ENCODE measurements around the gene RGS7.
"Not testable (repeated sequence)": the region's sequence is repeated elsewhere in the genome, so short reads cannot be mapped to it uniquely, and the experiment has no call there.

RGS7 gene

DNA sequence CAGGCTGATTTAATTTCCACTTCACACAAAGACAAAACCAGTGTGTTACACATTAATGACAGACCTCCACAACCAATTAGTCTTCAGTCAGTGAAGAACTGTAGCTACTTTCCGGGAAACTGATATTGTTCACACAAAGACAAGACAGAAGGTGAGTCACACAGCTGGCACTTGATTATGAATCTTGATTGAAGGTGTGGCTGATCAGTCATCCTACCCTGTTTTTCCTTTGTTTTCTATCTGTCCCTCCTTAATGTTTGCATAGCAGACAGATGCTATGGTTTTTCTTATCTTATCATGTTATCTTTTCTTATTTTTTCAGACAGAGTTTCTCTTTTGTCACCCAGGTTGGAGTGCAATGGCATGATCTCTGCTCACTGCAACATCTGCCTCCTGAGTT lies 560.0 kb downstream of the RGS7 start:
- Histone ChIP-seq H3K27ac (ENCODE audit: low read depth in 2 of 2, low read length in 2 of 2) (no peak overlapping the region), H3K4me1 (ENCODE audit: control insufficient read depth in 2 of 2, insufficient read depth in 2 of 2, low read length in 2 of 2) (no peaks in the 10 kb centered on the region), H3K9ac (ENCODE audit: low read depth in 1 of 2, low read length in 2 of 2) (no peak overlapping the region), H3K27me3 (ENCODE audit: control insufficient read depth in 2 of 2, insufficient read depth in 2 of 2, low read length in 2 of 2) (no peaks in the 10 kb centered on the region), H3K36me3 (ENCODE audit: control insufficient read depth in 2 of 2, insufficient read depth in 2 of 2, low read length in 2 of 2) (no peaks in the 10 kb centered on the region), H3K4me3 (ENCODE audit: low read length in 2 of 2) (no peak overlapping the region), H3K9me3 (ENCODE audit: control insufficient read depth in 2 of 2, low read length in 2 of 2) (no peaks in the 10 kb centered on the region)

DNA sequence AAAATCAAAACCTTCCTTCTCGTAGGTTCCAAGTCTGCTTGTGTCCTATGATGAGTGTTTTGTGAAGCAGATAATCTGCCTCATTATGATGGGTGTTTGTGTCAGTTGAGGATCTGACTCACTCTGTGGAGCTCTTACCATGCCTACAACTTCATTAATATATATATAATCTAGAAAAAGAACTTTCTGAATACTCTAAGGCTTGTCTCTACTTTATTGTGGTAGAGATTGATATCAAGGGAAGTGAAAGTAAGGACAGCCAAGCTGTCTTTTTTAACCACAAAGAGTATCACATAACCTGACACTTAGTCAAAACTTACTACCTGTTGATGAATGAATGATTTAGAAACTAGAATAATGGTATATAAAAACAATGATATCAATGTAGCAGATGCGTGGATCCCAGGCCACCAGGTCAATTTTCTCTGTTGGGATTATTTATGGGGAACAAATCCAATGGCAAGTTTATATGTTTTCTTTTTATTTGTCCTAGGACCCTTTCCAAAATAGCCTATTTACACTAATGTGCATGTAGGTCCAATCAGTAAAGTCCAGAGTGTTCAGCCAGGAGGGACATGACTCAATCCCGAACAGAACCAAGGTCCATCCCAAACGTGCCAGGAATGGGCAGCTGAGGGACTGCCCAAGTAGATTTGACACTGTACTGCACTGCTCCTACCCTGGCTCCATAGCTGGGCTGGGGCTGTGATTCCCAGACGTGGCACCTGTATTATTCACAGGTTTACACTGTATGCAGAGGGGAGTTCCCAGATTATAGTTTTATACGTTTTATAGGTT lies 562.8 kb downstream of the RGS7 start:
- Histone ChIP-seq H3K27ac (ENCODE audit: low read depth in 2 of 2, low read length in 2 of 2) (no peak overlapping the region), H3K36me3 (ENCODE audit: control insufficient read depth in 2 of 2, insufficient read depth in 2 of 2, low read length in 2 of 2) (no peaks in the 10 kb centered on the region), H3K9me3 (ENCODE audit: control insufficient read depth in 2 of 2, low read length in 2 of 2) (no peaks in the 10 kb centered on the region), H3K4me3 (ENCODE audit: low read length in 2 of 2) (no peak overlapping the region), H3K9ac (ENCODE audit: low read depth in 1 of 2, low read length in 2 of 2) (no peak overlapping the region), H3K27me3 (ENCODE audit: control insufficient read depth in 2 of 2, insufficient read depth in 2 of 2, low read length in 2 of 2) (no peaks in the 10 kb centered on the region), H3K4me1 (ENCODE audit: control insufficient read depth in 2 of 2, insufficient read depth in 2 of 2, low read length in 2 of 2) (no peaks in the 10 kb centered on the region)

DNA sequence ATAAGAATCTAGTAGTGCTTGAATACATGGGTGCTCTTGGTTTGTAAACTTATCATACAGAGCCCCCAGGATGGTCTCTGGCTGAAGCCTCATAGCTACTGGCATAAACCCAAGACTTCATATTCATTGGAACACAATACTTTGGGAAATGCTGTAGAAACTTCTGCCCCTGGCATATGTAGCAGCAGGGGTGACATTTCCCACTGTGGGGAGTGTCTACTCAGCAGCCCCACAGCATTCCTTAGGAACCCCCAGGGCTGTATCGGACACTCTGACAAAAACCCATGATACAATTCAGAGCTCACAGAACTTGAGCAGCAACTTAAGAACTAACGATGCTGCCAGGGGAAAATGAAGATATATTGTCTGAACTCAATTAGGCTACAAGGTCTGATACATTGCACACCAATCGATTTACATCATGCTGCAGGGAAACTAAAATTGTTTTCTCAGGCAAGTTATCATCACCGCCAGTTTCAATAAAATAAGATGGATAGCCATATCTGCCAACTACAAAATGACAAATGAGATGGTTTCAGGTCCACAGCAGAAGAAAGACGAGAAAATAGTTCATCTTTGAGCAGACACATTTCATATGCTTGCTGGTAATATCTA lies 564.0 kb downstream of the RGS7 start:
- H3K9me3 ChIP-seq (ENCODE audit: control insufficient read depth in 2 of 2, low read length in 2 of 2) = no peaks in the 10 kb centered on the region
- H3K27ac ChIP-seq (ENCODE audit: low read depth in 2 of 2, low read length in 2 of 2) = no peak overlapping the region
- no peak overlapping the region for H3K4me3 ChIP-seq (ENCODE audit: low read length in 2 of 2)
- no peaks in the 10 kb centered on the region for H3K4me1 ChIP-seq (ENCODE audit: control insufficient read depth in 2 of 2, insufficient read depth in 2 of 2, low read length in 2 of 2)
- H3K27me3 ChIP-seq (ENCODE audit: control insufficient read depth in 2 of 2, insufficient read depth in 2 of 2, low read length in 2 of 2) = no peaks in the 10 kb centered on the region
- no peak overlapping the region for H3K9ac ChIP-seq (ENCODE audit: low read depth in 1 of 2, low read length in 2 of 2)
- no peaks in the 10 kb centered on the region for H3K36me3 ChIP-seq (ENCODE audit: control insufficient read depth in 2 of 2, insufficient read depth in 2 of 2, low read length in 2 of 2)

DNA sequence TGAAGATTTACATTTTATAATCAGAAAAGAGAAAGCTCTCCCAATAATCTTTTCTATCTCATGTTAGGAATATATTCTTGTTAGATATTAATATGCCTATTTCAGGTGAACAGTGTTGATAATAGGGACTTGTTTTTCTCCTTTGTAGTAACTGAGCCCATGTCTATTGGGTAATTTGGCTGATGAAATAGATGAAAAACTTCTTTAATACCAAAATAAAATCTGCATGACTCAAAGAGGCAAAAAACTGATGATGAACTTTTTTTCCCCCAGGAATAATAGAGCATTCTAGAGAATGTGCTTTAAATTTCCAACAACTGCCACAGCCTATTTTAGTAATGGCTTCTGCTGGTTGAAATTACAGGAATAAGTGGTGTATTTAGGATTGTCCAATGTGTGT lies 566.1 kb downstream of the RGS7 start:
- Histone ChIP-seq H3K9ac (ENCODE audit: low read depth in 1 of 2, low read length in 2 of 2) (no peak overlapping the region), H3K9me3 (ENCODE audit: control insufficient read depth in 2 of 2, low read length in 2 of 2) (no peaks in the 10 kb centered on the region), H3K4me1 (ENCODE audit: control insufficient read depth in 2 of 2, insufficient read depth in 2 of 2, low read length in 2 of 2) (no peaks in the 10 kb centered on the region), H3K27me3 (ENCODE audit: control insufficient read depth in 2 of 2, insufficient read depth in 2 of 2, low read length in 2 of 2) (no peaks in the 10 kb centered on the region), H3K4me3 (ENCODE audit: low read length in 2 of 2) (no peak overlapping the region), H3K36me3 (ENCODE audit: control insufficient read depth in 2 of 2, insufficient read depth in 2 of 2, low read length in 2 of 2) (no peaks in the 10 kb centered on the region), H3K27ac (ENCODE audit: low read depth in 2 of 2, low read length in 2 of 2) (no peak overlapping the region)

DNA sequence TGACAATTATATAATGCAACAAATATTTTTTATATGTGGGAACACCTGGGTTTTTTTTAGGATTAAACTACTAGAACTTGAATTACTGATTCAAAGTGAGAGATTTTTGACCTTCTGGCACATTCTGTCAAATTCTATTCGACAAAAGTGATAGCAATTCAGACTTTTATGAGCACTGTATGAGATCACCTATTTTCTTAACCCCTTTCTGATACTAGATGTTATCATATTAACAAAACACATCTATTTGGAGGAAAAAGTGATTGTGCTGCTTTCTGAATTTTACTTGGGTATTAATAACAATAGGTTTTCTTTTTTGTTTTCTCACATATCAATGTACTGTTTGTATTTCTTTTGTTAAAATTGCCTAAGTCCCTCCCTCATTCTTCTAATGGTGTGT lies 570.1 kb downstream of the RGS7 start:
- H3K4me1 ChIP-seq (ENCODE audit: control insufficient read depth in 2 of 2, insufficient read depth in 2 of 2, low read length in 2 of 2) = peaks cover 0 to 3% of the 10 kb centered on the region in 2 donors
- H3K9me3 ChIP-seq (ENCODE audit: control insufficient read depth in 2 of 2, low read length in 2 of 2) = no peaks in the 10 kb centered on the region
- H3K27ac ChIP-seq (ENCODE audit: low read depth in 2 of 2, low read length in 2 of 2) = no peak overlapping the region
- H3K4me3 ChIP-seq (ENCODE audit: low read length in 2 of 2) = no peak overlapping the region
- no peaks in the 10 kb centered on the region for H3K36me3 ChIP-seq (ENCODE audit: control insufficient read depth in 2 of 2, insufficient read depth in 2 of 2, low read length in 2 of 2)
- no peaks in the 10 kb centered on the region for H3K27me3 ChIP-seq (ENCODE audit: control insufficient read depth in 2 of 2, insufficient read depth in 2 of 2, low read length in 2 of 2)
- H3K9ac ChIP-seq (ENCODE audit: low read depth in 1 of 2, low read length in 2 of 2) = no peak overlapping the region

DNA sequence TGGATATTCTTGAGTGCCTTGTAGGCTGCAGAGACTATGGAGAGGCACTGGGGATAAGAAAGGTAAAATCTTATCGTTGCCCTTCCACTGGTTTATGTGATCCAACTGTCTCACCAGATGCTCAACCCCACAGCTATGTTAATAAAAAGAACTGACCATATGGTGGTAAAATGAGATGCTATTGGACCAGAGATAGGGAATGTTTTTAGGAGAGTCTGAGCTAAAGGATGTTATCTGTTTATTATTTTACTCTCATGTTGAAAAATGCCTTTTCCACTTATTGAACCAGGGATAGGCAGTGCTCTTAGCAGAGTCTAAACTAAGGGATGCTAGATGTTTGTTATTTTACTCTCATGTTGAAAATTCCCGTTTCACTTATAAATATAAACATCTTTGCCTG lies 572.2 kb downstream of the RGS7 start:
- Histone ChIP-seq H3K9me3 (ENCODE audit: control insufficient read depth in 2 of 2, low read length in 2 of 2) (no peaks in the 10 kb centered on the region), H3K4me3 (ENCODE audit: low read length in 2 of 2) (no peak overlapping the region), H3K27me3 (ENCODE audit: control insufficient read depth in 2 of 2, insufficient read depth in 2 of 2, low read length in 2 of 2) (no peaks in the 10 kb centered on the region), H3K4me1 (ENCODE audit: control insufficient read depth in 2 of 2, insufficient read depth in 2 of 2, low read length in 2 of 2) (peaks cover 0 to 3% of the 10 kb centered on the region in 2 donors), H3K9ac (ENCODE audit: low read depth in 1 of 2, low read length in 2 of 2) (no peak overlapping the region), H3K36me3 (ENCODE audit: control insufficient read depth in 2 of 2, insufficient read depth in 2 of 2, low read length in 2 of 2) (no peaks in the 10 kb centered on the region), H3K27ac (ENCODE audit: low read depth in 2 of 2, low read length in 2 of 2) (no peak overlapping the region)

DNA sequence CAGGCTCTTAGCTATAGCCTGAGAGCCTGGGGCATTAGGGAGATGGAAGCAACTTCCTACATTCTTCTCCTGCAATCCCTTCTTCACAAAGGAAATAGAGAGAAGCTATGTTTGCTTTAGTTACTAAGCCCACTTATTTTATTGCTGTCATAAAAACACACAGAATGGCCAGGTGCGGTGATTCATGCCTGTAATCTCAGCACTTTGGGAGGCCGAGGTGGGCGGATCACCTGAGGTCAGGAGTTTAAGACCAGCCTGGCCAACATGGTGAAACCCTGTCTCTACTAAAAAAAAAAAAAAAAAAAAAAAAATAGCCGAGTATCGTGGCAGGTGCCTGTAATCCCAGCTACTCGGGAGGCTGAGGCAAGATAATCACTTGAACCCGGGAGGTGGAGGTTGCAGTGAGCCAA lies 573.3 kb downstream of the RGS7 start:
- not testable (repeated sequence) for H3K27ac ChIP-seq (ENCODE audit: low read depth in 2 of 2, low read length in 2 of 2); H3K9me3 ChIP-seq (ENCODE audit: control insufficient read depth in 2 of 2, low read length in 2 of 2); H3K4me3 ChIP-seq (ENCODE audit: low read length in 2 of 2); H3K4me1 ChIP-seq (ENCODE audit: control insufficient read depth in 2 of 2, insufficient read depth in 2 of 2, low read length in 2 of 2); H3K27me3 ChIP-seq (ENCODE audit: control insufficient read depth in 2 of 2, insufficient read depth in 2 of 2, low read length in 2 of 2); H3K36me3 ChIP-seq (ENCODE audit: control insufficient read depth in 2 of 2, insufficient read depth in 2 of 2, low read length in 2 of 2); H3K9ac ChIP-seq (ENCODE audit: low read depth in 1 of 2, low read length in 2 of 2)

DNA sequence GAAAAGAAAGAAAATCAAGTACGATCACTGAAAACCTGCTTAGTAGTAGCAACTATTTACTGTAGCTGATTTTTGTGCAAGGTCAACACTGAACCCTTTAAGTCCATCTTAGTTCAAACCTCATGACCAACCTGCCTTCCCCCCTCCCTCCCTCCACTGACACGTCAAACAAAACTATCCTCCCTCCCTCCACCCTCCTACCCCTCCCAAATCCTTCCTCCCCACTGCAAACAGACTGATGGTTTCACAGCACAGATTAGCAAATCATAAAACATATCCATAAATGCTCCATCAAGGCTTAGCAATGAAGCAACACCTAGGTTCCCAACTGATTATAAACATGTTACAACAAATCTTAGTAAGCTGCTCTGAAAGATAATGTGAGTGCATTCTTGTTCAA lies 580.8 kb downstream of the RGS7 start:
- Histone ChIP-seq H3K27ac (ENCODE audit: low read depth in 2 of 2, low read length in 2 of 2) (no peak overlapping the region), H3K9ac (ENCODE audit: low read depth in 1 of 2, low read length in 2 of 2) (no peak overlapping the region), H3K4me1 (ENCODE audit: control insufficient read depth in 2 of 2, insufficient read depth in 2 of 2, low read length in 2 of 2) (peaks cover 0 to 2% of the 10 kb centered on the region in 2 donors), H3K27me3 (ENCODE audit: control insufficient read depth in 2 of 2, insufficient read depth in 2 of 2, low read length in 2 of 2) (no peaks in the 10 kb centered on the region), H3K4me3 (ENCODE audit: low read length in 2 of 2) (no peak overlapping the region), H3K36me3 (ENCODE audit: control insufficient read depth in 2 of 2, insufficient read depth in 2 of 2, low read length in 2 of 2) (no peaks in the 10 kb centered on the region), H3K9me3 (ENCODE audit: control insufficient read depth in 2 of 2, low read length in 2 of 2) (no peaks in the 10 kb centered on the region)

DNA sequence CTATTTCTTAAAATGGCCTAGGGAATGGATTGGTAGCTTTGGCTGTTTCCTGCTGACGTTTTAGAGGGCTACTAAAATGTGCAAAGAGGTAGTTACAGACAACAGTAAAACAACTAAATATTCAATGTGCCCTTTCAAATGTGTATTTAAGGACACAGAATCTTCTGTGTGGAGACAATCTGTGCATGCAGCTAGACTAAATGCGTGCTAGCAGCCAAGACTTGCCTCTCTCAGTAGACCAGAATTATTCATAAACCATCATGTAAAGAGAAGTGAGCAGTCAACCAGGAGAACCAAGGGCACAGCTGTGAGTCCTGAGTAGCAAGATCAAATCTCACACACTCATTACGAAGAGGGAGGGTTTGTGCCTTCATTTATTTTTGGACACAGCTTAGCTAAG lies 584.9 kb downstream of the RGS7 start:
- no peaks in the 10 kb centered on the region for H3K27me3 ChIP-seq (ENCODE audit: control insufficient read depth in 2 of 2, insufficient read depth in 2 of 2, low read length in 2 of 2)
- no peak overlapping the region for H3K9ac ChIP-seq (ENCODE audit: low read depth in 1 of 2, low read length in 2 of 2)
- no peak overlapping the region for H3K27ac ChIP-seq (ENCODE audit: low read depth in 2 of 2, low read length in 2 of 2)
- peaks cover 0 to 2% of the 10 kb centered on the region in 2 donors for H3K4me1 ChIP-seq (ENCODE audit: control insufficient read depth in 2 of 2, insufficient read depth in 2 of 2, low read length in 2 of 2)
- H3K4me3 ChIP-seq (ENCODE audit: low read length in 2 of 2) = no peak overlapping the region
- no peaks in the 10 kb centered on the region for H3K36me3 ChIP-seq (ENCODE audit: control insufficient read depth in 2 of 2, insufficient read depth in 2 of 2, low read length in 2 of 2)
- no peaks in the 10 kb centered on the region for H3K9me3 ChIP-seq (ENCODE audit: control insufficient read depth in 2 of 2, low read length in 2 of 2)

DNA sequence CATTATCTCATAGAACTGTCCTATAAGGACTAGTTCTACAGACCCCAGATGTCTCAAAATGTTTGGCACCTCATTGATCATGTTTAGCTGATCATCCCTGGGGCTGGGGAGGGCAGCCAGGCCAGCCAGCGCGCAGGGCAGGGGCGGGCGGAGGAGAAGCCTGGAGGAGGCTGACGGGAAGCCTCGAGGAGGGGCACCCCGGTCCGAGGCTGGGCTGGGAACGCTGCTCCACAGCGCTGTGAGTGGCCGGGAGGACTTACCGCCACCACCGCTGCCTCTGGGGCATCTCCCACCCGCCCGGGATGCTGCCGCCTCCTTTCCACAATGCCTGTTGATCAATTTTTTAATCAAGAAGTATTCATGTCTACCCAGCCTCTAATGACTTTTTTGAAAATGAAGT lies 585.6 kb downstream of the RGS7 start:
- Histone ChIP-seq H3K27ac (ENCODE audit: low read depth in 2 of 2, low read length in 2 of 2) (no peak overlapping the region), H3K27me3 (ENCODE audit: control insufficient read depth in 2 of 2, insufficient read depth in 2 of 2, low read length in 2 of 2) (no peaks in the 10 kb centered on the region), H3K9ac (ENCODE audit: low read depth in 1 of 2, low read length in 2 of 2) (no peak overlapping the region), H3K4me1 (ENCODE audit: control insufficient read depth in 2 of 2, insufficient read depth in 2 of 2, low read length in 2 of 2) (no peaks in the 10 kb centered on the region), H3K36me3 (ENCODE audit: control insufficient read depth in 2 of 2, insufficient read depth in 2 of 2, low read length in 2 of 2) (no peaks in the 10 kb centered on the region), H3K9me3 (ENCODE audit: control insufficient read depth in 2 of 2, low read length in 2 of 2) (no peaks in the 10 kb centered on the region), H3K4me3 (ENCODE audit: low read length in 2 of 2) (no peak overlapping the region)

All from mucosa of rectum (tissue), 2 donors.